ENCODE measurements around the gene CLDN5. TPM values are rescaled to one million over a fixed set of nuclear protein-coding genes. Genes with fewer than 3 reads are reported as not detected.

The CLDN5 gene
- total RNA-seq, 2 experiments from 2014 or later = not detected

GRCh38 chr22:19480789-19481188 is 43.4 kb downstream of the CLDN5 start:
- H3K9me3 ChIP-seq (ENCODE audit: low read length) = no peaks in the 10 kb centered on the region
- ChIA-PET CTCF (ENCODE audit: unreplicated experiment) (interaction anchor here (0.5 kb wide), 1 partner anchor 30 kb away, joined by 3 read pairs; no protein-coding TSS in a partner anchor), POLR2A (interaction anchor here (1.5 to 1.6 kb wide), 2 partner anchors 53 to 307 kb away, joined by 3 to 5 read pairs; no protein-coding TSS in a partner anchor)
- H3K79me2 ChIP-seq (ENCODE audit: insufficient read depth, low read depth, low read length) = peaks cover 54% of the 10 kb centered on the region
- peaks cover 19% of the 10 kb centered on the region for H4K20me1 ChIP-seq (ENCODE audit: insufficient read depth, low read length)
- no peak overlapping the region for H2AFZ ChIP-seq (ENCODE audit: low read length)
- peaks cover 14% of the 10 kb centered on the region for H3K4me1 ChIP-seq (ENCODE audit: insufficient read depth, low read length, poor library complexity, severe bottlenecking)
- intact Hi-C loops (cut with micrococcal nuclease; ENCODE audit: unreplicated experiment) = loop anchor here (5.0 kb wide), 1 partner anchor 33 kb away; the partner anchor contains the start of gene C22orf39
- no TSS peak for BruUV-seq (replicated peaks)
- peak overlapping the region; percentile 94 for H3K4me3 ChIP-seq (ENCODE audit: low read depth, low read length, poor library complexity, severe bottlenecking)
- TF ChIP-seq EZH2phosphoT487 (IDR thresholded peaks at IDR 0.05; ENCODE audit: borderline replicate concordance, low read depth, low read length) = no peak
- TF ChIP-seq CTCF (conservative IDR thresholded peaks at IDR 0.05; ENCODE audit: low read length) = no peak
- H3K4me2 ChIP-seq (ENCODE audit: low read length) = peak overlapping the region; percentile 98
- H3K27ac ChIP-seq (ENCODE audit: low read depth, low read length, poor library complexity, severe bottlenecking) = no peak overlapping the region
- no peaks in the 10 kb centered on the region for H3K9me2 ChIP-seq (ENCODE audit: insufficient read depth, low read length)
- DNase-seq (ENCODE audit: low spot score) = peak; percentile 12
- H3K36me3 ChIP-seq (ENCODE audit: insufficient read depth, low read length) = peaks cover 55% of the 10 kb centered on the region

- H3K9me3 ChIP-seq (ENCODE audit: low read length) = no peaks in the 10 kb centered on the region
- CTCF ChIA-PET (ENCODE audit: unreplicated experiment) = interaction anchor here (0.5 kb wide), 1 partner anchor 31 kb away, joined by 3 read pairs; no protein-coding TSS in a partner anchor
- peak overlapping the region; percentile 75 for H3K27ac ChIP-seq (ENCODE audit: low read depth, low read length, poor library complexity, severe bottlenecking)
- H3K4me3 ChIP-seq (ENCODE audit: low read depth, low read length, poor library complexity, severe bottlenecking) = peak overlapping the region; percentile 94
- H4K20me1 ChIP-seq (ENCODE audit: insufficient read depth, low read length) = peaks cover 19% of the 10 kb centered on the region
- H3K79me2 ChIP-seq (ENCODE audit: insufficient read depth, low read depth, low read length) = peaks cover 60% of the 10 kb centered on the region
- BruUV-seq (replicated peaks) = no TSS peak
- peaks cover 14% of the 10 kb centered on the region for H3K4me1 ChIP-seq (ENCODE audit: insufficient read depth, low read length, poor library complexity, severe bottlenecking)
- peaks cover 55% of the 10 kb centered on the region for H3K36me3 ChIP-seq (ENCODE audit: insufficient read depth, low read length)
- POLR2A ChIA-PET = interaction anchor here (0.6 to 1.6 kb wide), 5 partner anchors 52 to 1505 kb away, joined by 3 to 6 read pairs (median 5); no protein-coding TSS in a partner anchor
- peak overlapping the region; percentile 98 for H3K4me2 ChIP-seq (ENCODE audit: low read length)
- intact Hi-C loops (cut with micrococcal nuclease; ENCODE audit: unreplicated experiment) = loop anchor here (5.0 kb wide), 1 partner anchor 33 kb away; the partner anchor contains the start of gene C22orf39
- H3K9me2 ChIP-seq (ENCODE audit: insufficient read depth, low read length) = no peaks in the 10 kb centered on the region
- peak overlapping the region; percentile 78; the same call in 1 of the 2 replicates for H2AFZ ChIP-seq (ENCODE audit: low read length)
- DNase-seq (ENCODE audit: low spot score) = peak; percentile 31
- TF ChIP-seq CTCF (conservative IDR thresholded peaks at IDR 0.05; ENCODE audit: low read length) = no peak
- TF ChIP-seq EZH2phosphoT487 (IDR thresholded peaks at IDR 0.05; ENCODE audit: borderline replicate concordance, low read depth, low read length) = no peak
Measured at GRCh38 chr22:19480173-19480568, 44.0 kb downstream of the CLDN5 start.

All from OCI-LY7 (cell line).